K562 (cell line): Measurements from ENCODE around the gene MYRIP. TPM values are rescaled to one million over a fixed set of nuclear protein-coding genes. Genes with fewer than 3 reads are reported as not detected.
A peak's percentile ranks its signal among the peaks of the same experiment; 100 is the strongest.

ENCODE experiments used
- ATAC-seq: fragments of 200-7000 bp; cut with Tn5 transposase; 3 replicates; pipeline ENCODE4 v1.9.1; 2020; ENCODE audit warnings: moderate library complexity
- BruUV-seq: library from RNA; stranded (reverse); fragments of 400-500 nt; replicated peaks from 2 replicates; lab custom pipeline; 2021; lab: Mats Ljungman, UMichigan
- CTCF ChIA-PET: fragments of 300-600 bp; formaldehyde crosslinking; extraction: SDS; loops from one replicate; lab custom pipeline; 2021; ENCODE audit warnings: low intra/inter-chr PET ratio; lab: Yijun Ruan, JAX
- POLR2A ChIA-PET: fragments of 300-600, 350-650 bp; sonication (Branson Sonifier 250); formaldehyde crosslinking; extraction: SDS; loops from one replicate; lab custom pipeline; 2021; ENCODE audit warnings: antibody characterized with exemption, inconsistent platforms; lab: Yijun Ruan, JAX
- DNase-seq, 4 experiments: peaks; one replicate each; pipeline versions ENCODE4 v3.0.0 to v3.0.0-alpha.2; 2011 to 2018; ENCODE audit warnings: low spot score in 3 of 4, mixed read lengths in 3 of 4; ENCODE audit errors: extremely low read depth in 1 of 4
- FAIRE-seq: peaks from 2 replicates; lab custom pipeline; 2011; peaks lifted over from hg19 to GRCh38; lab: Jason Lieb, UNC
- H2AFZ ChIP-seq: 2 replicates; pipeline ENCODE4 v1.6.0; 2011; ENCODE audit warnings: low read depth, low read length, control low read depth, inconsistent platforms
- H3K27ac ChIP-seq: fragments of 200-600 bp; 3 replicates; pipeline ENCODE4 v1.8.0; 2011; ENCODE audit warnings: low read depth, mild to moderate bottlenecking, control low read depth, inconsistent platforms, low read length, moderate library complexity, mixed read lengths; ENCODE audit errors: extremely low read depth
- H3K27me3 ChIP-seq, 2 experiments: fragments of 300-600 bp in 1 of 2; 2 replicates in 1 of 2; 3 replicates in 1 of 2; pipeline versions ENCODE4 v1.6.0 to v1.8.0; 2011; ENCODE audit warnings: inconsistent platforms in 2 of 2, low read length in 2 of 2, mild to moderate bottlenecking in 1 of 2, mixed read lengths in 1 of 2, moderate library complexity in 1 of 2; ENCODE audit not compliant: control insufficient read depth in 2 of 2, insufficient read depth in 2 of 2
- H3K36me3 ChIP-seq: fragments of 300-600 bp; 3 replicates; pipeline ENCODE4 v1.8.0; 2011; ENCODE audit warnings: mild to moderate bottlenecking, low read length, inconsistent platforms; ENCODE audit not compliant: control insufficient read depth, insufficient read depth
- H3K4me1 ChIP-seq, 2 experiments: fragments of 200-600 bp in 1 of 2; replicated peaks in 1 of 2; 2 replicates in 1 of 2; 3 replicates in 1 of 2; pipeline versions ENCODE4 v1.5.1 to v1.8.0; 2011; ENCODE audit warnings: inconsistent platforms in 2 of 2, low read length in 2 of 2, mild to moderate bottlenecking in 1 of 2, mixed read lengths in 1 of 2, moderate library complexity in 1 of 2; ENCODE audit not compliant: control insufficient read depth in 2 of 2, insufficient read depth in 2 of 2
- H3K4me2 ChIP-seq: 2 replicates; pipeline ENCODE4 v1.6.1; 2011; ENCODE audit warnings: low read length, control low read depth, inconsistent platforms, mixed read lengths; ENCODE audit not compliant: insufficient read depth
- H3K4me3 ChIP-seq: fragments of 200-600 bp; sonication (generic), shearing (Covaris generic); 2 replicates; pipeline ENCODE4 v1.5.1; 2016; ENCODE audit warnings: control low read depth, inconsistent platforms
- H3K79me2 ChIP-seq: fragments of 200-600 bp; 3 replicates; pipeline ENCODE4 v1.8.0; 2011; ENCODE audit warnings: low read length, inconsistent platforms; ENCODE audit not compliant: control insufficient read depth, insufficient read depth
- H3K9ac ChIP-seq, 2 experiments: 2 replicates each; pipeline versions ENCODE4 v1.6.0 to v1.6.1; 2011; ENCODE audit warnings: low read depth in 2 of 2, low read length in 2 of 2, control low read depth in 1 of 2, inconsistent platforms in 1 of 2, mild to moderate bottlenecking in 1 of 2, mixed read lengths in 1 of 2; ENCODE audit not compliant: insufficient read depth in 1 of 2
- H3K9me1 ChIP-seq: one replicate; pipeline ENCODE4 v1.6.0; 2011; ENCODE audit warnings: inconsistent platforms, mild to moderate bottlenecking, low read length, moderate library complexity; ENCODE audit not compliant: control insufficient read depth, insufficient read depth
- H3K9me3 ChIP-seq: replicated peaks from 2 replicates; pipeline ENCODE4 v1.5.1; 2011; ENCODE audit warnings: low read depth, low read length, inconsistent platforms; ENCODE audit not compliant: control insufficient read depth, insufficient read depth
- H4K20me1 ChIP-seq: replicated peaks from 2 replicates; pipeline ENCODE4 v1.6.1; 2011; ENCODE audit warnings: low read length, inconsistent platforms, mixed read lengths; ENCODE audit not compliant: control insufficient read depth, insufficient read depth
- NCOA2 ChIP-seq, 2 experiments: fragments of 450-650 bp; IDR thresholded peaks; 2 replicates each; pipeline ENCODE4 v1.6.1; 2018; ENCODE audit warnings: mild to moderate bottlenecking in 2 of 2, moderate library complexity in 1 of 2; ENCODE audit not compliant: partially characterized antibody in 2 of 2
- PHB2 ChIP-seq: fragments of 450-650 bp; IDR thresholded peaks from 2 replicates; pipeline ENCODE4 v1.6.1; 2017; ENCODE audit warnings: low read depth
- ZNF282 ChIP-seq: sonication (generic); formaldehyde crosslinking; IDR thresholded peaks from 2 replicates; pipeline ENCODE4 v1.8.1; 2023; ENCODE audit warnings: missing genetic modification reagents
- ZNF830 ChIP-seq: fragments of 250-450 bp; sonication (Bioruptor Pico); IDR thresholded peaks from 2 replicates; pipeline ENCODE4 v1.5.0; 2021; ENCODE audit warnings: mild to moderate bottlenecking
- WGBS: fragments of 100-300 bp; shearing (Covaris generic); methylation state at CpG from one replicate; pipeline ENCODE4 v1.1.6; 2016; ENCODE audit warnings: low coverage, mixed read lengths; ENCODE audit not compliant: insufficient coverage; ENCODE audit errors: missing lambda C conversion rate; 5-methylcytosine and 5-hydroxymethylcytosine counted together
- in situ Hi-C: fragments of 300-500 bp; cut with MboI; formaldehyde crosslinking; loops from 4 replicates; pipeline ENCODE4 v1.15.0; 2018; ENCODE audit warnings: inconsistent platforms, mixed read lengths
- intact Hi-C: fragments of 100-400 bp; cut with micrococcal nuclease; formaldehyde crosslinking; loops from 2 replicates; pipeline ENCODE4 v1.14.2; 2022
- polyA plus RNA-seq, 8 experiments: library from polyadenylated mRNA; depleted of rRNA in 4 of 8; stranded (reverse) in 5 of 8; unstranded in 3 of 8; fragments of >200 nt; fragmentation: Nextera tagmentation in 2 of 8; fragmentation: Illumina TruSeq in 1 of 8; extraction: Ambion mirVana in 2 of 8; extraction: Trizol in 1 of 8; gene quantifications; 2 replicates each; pipeline versions ENCODE4 v1.2.1 to v1.2.3, GENCODE V29; 2011 to 2014; ENCODE audit warnings: inconsistent platforms in 1 of 8, missing spikeins in 1 of 8
- total RNA-seq, 7 experiments: library from RNA; depleted of rRNA in 6 of 7; stranded (reverse); fragments of >200 nt in 6 of 7; fragmentation: Illumina TruSeq in 2 of 7; extraction: Trizol in 2 of 7; gene quantifications; 2 replicates each; pipeline versions ENCODE4 v1.2.1 to v1.2.3, GENCODE V29; 2011 to 2021; ENCODE audit warnings: low replicate concordance in 1 of 7
- TF ChIP-seq, protein P1 (sequence below): sonication (generic); formaldehyde crosslinking; IDR thresholded peaks from 2 replicates; pipeline ENCODE4 v1.8.0; 2022; ENCODE audit warnings: mild to moderate bottlenecking, low read depth, missing genetic modification reagents
- TF ChIP-seq, protein P2 (sequence below): fragments of 250-450 bp; sonication (Bioruptor Pico); IDR thresholded peaks from 2 replicates; pipeline ENCODE4 v1.8.0; 2021; ENCODE audit warnings: mild to moderate bottlenecking, moderate library complexity
- TF ChIP-seq, protein P3 (sequence below): sonication (generic); formaldehyde crosslinking; IDR thresholded peaks from 2 replicates; pipeline ENCODE4 v1.8.0; 2022; ENCODE audit warnings: mild to moderate bottlenecking, missing genetic modification reagents

MYRIP gene
- total and polyA plus RNA-seq, 9 of the 15 experiments (the other 6 are each of a cell fraction or from before 2014, with no cell fraction given): 0.03 to 0.12 TPM; not detected in 7

DNA sequence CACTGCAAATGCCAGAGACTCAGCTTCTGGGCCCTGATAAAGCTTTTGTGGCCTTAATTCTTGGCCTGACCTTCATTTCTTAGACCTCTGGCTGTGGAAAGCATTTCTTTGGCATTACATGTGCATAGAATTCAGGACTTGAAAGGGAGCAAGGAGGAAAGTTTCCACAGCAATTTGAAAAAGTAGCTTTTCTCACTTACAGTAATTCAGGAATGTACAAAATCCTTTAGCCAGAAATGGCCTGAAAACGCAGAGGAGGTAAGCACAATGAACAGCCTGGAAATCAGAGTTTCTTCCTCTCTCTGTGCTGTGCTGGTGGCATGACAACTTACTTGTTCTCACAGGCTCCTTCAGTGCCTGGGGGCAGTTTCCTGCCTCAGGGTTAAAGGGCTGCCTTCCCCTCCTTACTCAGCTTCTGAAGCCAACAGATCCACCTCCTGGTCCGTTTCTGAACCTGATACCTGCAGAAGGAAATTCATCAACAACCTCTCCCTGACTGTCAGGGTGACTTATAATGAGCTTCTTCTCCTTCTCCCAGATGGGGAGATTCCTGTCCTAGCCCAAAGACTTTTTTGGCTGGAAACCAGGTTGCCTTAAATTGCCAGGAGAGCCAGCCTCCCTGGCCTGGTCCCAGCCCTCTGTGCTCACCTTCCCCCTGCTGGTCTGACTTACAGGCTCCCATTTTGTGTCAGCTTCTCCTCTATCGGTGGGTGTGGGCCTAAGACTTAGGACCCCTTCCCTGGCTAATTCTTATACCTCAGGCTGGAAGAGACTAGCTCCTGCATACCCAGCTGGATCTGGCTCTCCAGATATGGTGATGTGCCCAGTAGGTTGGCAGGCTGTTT is 102.3 kb downstream of the MYRIP start:
- Histone ChIP-seq H3K27ac (no peak overlapping the region), H3K79me2 (no peaks in the 10 kb centered on the region), H3K36me3 (no peaks in the 10 kb centered on the region), H3K4me3 (no peak overlapping the region), H4K20me1 (no peaks in the 10 kb centered on the region), H3K27me3 (no peaks in the 10 kb centered on the region), H3K4me2 (no peak overlapping the region)
- ATAC-seq (peak; percentile 48; the same call in 2 of the 3 replicates), DNase-seq (no peak), FAIRE-seq (no peak)
- in situ Hi-C loops: no loop called here
- BruUV-seq: no TSS peak
- POLR2A ChIA-PET: no interaction called here
- TF ChIP-seq, protein P1, sequence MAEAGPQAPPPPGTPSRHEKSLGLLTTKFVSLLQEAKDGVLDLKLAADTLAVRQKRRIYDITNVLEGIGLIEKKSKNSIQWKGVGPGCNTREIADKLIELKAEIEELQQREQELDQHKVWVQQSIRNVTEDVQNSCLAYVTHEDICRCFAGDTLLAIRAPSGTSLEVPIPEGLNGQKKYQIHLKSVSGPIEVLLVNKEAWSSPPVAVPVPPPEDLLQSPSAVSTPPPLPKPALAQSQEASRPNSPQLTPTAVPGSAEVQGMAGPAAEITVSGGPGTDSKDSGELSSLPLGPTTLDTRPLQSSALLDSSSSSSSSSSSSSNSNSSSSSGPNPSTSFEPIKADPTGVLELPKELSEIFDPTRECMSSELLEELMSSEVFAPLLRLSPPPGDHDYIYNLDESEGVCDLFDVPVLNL (CRISPR knock-in tag): no peak
- TF ChIP-seq, all 486 proteins: peak for 0
- Histone ChIP-seq H3K9me3 (no peaks in the 10 kb centered on the region), H3K9ac (no peak overlapping the region), H2AFZ (no peak overlapping the region), H3K9me1 (no peaks in the 10 kb centered on the region), H3K4me1 (no peaks in the 10 kb centered on the region)
- intact Hi-C loops: no loop called here
- CTCF ChIA-PET: no interaction called here
- WGBS: 0% methylated on average over 3 of the region's 3 CpGs

DNA sequence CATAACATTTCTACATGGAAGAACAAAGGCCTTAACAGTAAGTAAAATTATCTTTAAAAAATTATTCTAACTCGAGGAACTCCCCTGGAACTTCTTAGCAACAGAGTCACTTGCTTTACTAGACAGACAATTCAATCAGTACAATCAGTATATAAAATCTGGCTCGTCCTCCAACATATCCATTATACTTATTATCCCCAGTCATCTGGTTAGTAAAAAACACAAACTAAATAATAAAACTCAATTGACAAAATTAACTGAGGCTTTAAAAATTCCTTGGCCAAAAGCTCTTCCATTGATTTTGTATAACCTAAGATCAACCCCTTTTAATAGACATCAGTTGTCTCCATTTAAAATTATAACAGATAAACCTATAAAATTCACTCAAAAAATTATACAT is 105.6 kb downstream of the MYRIP start:
- H3K4me3 ChIP-seq: no peak overlapping the region
- ATAC-seq: no peak
- no peaks in the 10 kb centered on the region for H3K36me3 ChIP-seq
- DNase-seq: no peak
- no peaks in the 10 kb centered on the region for H3K27me3 ChIP-seq
- ChIA-PET CTCF (no interaction called here), POLR2A (no interaction called here)
- WGBS: 0% methylated on average over 2 of the region's 2 CpGs
- no peaks in the 10 kb centered on the region for H3K9me3 ChIP-seq
- H4K20me1 ChIP-seq: no peaks in the 10 kb centered on the region
- in situ Hi-C loops: no loop called here
- H3K79me2 ChIP-seq: no peaks in the 10 kb centered on the region
- no peak overlapping the region for H3K27ac ChIP-seq
- H3K9me1 ChIP-seq: no peaks in the 10 kb centered on the region
- no peaks in the 10 kb centered on the region for H3K4me1 ChIP-seq
- no peak overlapping the region for H2AFZ ChIP-seq
- intact Hi-C loops: no loop called here
- BruUV-seq: no TSS peak
- no peak for FAIRE-seq
- no peak overlapping the region for H3K4me2 ChIP-seq
- no peak overlapping the region for H3K9ac ChIP-seq
- TF ChIP-seq, protein P2, sequence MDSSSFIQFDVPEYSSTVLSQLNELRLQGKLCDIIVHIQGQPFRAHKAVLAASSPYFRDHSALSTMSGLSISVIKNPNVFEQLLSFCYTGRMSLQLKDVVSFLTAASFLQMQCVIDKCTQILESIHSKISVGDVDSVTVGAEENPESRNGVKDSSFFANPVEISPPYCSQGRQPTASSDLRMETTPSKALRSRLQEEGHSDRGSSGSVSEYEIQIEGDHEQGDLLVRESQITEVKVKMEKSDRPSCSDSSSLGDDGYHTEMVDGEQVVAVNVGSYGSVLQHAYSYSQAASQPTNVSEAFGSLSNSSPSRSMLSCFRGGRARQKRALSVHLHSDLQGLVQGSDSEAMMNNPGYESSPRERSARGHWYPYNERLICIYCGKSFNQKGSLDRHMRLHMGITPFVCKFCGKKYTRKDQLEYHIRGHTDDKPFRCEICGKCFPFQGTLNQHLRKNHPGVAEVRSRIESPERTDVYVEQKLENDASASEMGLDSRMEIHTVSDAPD (CRISPR knock-in tag): no peak
- no peak for TF ChIP-seq ZNF282 (CRISPR knock-in tag)
- no peak for TF ChIP-seq NCOA2 (IDR thresholded peaks at IDR 0.05; ENCODE audit: partially characterized antibody in 2 of 2)
- TF ChIP-seq, protein P3, sequence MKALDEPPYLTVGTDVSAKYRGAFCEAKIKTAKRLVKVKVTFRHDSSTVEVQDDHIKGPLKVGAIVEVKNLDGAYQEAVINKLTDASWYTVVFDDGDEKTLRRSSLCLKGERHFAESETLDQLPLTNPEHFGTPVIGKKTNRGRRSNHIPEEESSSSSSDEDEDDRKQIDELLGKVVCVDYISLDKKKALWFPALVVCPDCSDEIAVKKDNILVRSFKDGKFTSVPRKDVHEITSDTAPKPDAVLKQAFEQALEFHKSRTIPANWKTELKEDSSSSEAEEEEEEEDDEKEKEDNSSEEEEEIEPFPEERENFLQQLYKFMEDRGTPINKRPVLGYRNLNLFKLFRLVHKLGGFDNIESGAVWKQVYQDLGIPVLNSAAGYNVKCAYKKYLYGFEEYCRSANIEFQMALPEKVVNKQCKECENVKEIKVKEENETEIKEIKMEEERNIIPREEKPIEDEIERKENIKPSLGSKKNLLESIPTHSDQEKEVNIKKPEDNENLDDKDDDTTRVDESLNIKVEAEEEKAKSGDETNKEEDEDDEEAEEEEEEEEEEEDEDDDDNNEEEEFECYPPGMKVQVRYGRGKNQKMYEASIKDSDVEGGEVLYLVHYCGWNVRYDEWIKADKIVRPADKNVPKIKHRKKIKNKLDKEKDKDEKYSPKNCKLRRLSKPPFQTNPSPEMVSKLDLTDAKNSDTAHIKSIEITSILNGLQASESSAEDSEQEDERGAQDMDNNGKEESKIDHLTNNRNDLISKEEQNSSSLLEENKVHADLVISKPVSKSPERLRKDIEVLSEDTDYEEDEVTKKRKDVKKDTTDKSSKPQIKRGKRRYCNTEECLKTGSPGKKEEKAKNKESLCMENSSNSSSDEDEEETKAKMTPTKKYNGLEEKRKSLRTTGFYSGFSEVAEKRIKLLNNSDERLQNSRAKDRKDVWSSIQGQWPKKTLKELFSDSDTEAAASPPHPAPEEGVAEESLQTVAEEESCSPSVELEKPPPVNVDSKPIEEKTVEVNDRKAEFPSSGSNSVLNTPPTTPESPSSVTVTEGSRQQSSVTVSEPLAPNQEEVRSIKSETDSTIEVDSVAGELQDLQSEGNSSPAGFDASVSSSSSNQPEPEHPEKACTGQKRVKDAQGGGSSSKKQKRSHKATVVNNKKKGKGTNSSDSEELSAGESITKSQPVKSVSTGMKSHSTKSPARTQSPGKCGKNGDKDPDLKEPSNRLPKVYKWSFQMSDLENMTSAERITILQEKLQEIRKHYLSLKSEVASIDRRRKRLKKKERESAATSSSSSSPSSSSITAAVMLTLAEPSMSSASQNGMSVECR (CRISPR knock-in tag): no peak
- TF ChIP-seq ZNF830: no peak
- TF ChIP-seq PHB2: no peak
